Activated CD4-positive, CD25-positive, alpha-beta regulatory T cell treated with anti-CD3 and anti-CD28 coated beads, Interleukin-2, amount 50 U/mL, for 16 hours (primary cell): ENCODE results near the gene LRP1.

Experiments
- DNase-seq: peaks from one replicate; pipeline ENCODE4 v3.0.0-alpha.2; 2020; ENCODE audit warnings: low read depth, low spot score

Gene LRP1

DNA sequence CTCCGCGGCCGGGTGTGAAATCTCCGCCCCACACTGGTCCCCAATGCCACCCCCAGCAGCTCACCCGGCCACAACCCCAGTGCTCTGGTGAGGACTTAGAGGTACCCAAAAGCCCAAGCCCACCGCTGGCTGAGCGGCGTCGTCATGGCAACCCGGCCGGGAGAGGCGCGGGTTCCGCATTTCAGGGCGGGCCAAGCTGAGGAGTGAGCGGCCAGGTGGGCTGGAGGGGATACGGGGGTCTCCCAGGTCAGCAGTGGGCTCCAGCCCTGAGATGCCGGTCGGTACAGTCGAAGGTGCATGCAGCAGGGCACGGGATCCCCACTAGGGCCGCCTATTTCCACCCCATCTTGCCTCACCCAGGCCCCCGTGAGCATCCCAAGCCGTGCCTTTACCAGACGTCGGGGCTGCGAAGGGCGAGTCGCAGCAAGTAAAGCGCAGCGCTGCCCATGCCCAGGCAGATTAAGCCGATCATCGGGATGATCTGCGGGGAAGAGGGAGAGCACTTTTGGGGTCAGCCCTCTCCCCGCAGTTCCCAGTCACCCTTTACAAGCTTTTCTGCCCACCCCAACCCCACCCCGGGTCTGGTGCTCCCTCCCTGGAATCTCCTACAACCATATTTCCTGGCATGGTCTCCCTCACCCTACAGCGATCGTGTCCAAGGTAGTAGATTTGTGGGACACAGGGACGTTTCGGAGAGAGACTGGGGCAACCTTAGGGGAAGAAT lies 108.1 kb downstream of the LRP1 start:
- no peak for DNase-seq

- DNase-seq: no peak
Observed at GRCh38 chr12:57236925-57237595, 108.8 kb downstream of the LRP1 start.

- no peak for DNase-seq
Observed at GRCh38 chr12:57237596-57237931, 109.3 kb downstream of the LRP1 start.

DNA sequence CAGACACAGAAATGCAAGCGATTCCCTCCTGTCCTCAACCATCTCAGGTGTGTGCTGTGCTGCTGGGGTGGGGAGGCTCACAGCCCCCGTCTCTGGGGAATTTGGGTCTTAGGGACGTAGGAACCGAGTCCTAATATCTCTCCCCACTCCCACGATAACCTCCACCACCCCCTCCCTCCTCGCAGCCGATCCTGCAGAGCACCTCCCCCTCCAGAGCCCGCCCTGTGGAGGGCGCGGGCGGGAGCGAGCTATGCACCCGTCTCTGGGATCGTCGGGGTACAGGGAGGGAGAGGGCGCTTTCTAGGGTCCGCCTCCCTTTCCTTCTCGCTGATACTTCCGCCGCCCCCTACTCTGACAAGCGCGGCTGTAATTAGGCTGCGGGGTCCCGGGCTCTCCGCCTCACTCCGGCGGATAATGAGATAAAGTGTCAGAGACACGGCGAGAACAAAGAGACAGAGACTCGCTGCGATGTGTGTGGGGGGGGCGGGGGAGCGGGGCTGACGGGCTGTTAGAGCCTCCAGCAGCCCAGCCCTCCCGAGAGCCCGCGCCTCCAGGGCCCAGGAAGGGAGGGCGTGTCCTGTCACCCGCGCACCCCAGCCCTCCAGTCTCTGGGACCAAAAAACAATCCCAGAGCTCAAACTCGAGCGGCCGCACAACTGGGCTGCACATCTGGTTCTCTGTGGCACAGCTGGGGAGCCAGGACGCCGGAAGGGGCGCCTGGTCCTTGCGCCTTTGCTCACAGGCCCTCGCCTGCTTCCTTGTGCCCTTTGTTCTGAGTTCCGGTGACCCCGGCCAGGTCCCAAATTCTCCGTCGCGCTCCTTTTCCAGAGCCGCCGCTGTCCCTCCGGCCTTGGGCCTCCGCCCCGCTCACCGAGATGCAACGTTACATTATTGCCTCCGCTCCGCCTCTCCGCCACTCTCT lies 109.9 kb downstream of the LRP1 start:
- no peak for DNase-seq

GRCh38 chr12:57238854-57239554 lies 110.7 kb downstream of the LRP1 start:
- DNase-seq: peak; percentile 79

GRCh38 chr12:57239587-57240065 lies 111.3 kb downstream of the LRP1 start:
- DNase-seq: no peak

- peak; percentile 56 for DNase-seq
Observed at GRCh38 chr12:57240066-57240921, 112.0 kb downstream of the LRP1 start.

- no peak for DNase-seq
Observed at GRCh38 chr12:57240926-57241401, 112.7 kb downstream of the LRP1 start.

GRCh38 chr12:57241402-57242310 lies 113.4 kb downstream of the LRP1 start:
- DNase-seq: no peak

DNA sequence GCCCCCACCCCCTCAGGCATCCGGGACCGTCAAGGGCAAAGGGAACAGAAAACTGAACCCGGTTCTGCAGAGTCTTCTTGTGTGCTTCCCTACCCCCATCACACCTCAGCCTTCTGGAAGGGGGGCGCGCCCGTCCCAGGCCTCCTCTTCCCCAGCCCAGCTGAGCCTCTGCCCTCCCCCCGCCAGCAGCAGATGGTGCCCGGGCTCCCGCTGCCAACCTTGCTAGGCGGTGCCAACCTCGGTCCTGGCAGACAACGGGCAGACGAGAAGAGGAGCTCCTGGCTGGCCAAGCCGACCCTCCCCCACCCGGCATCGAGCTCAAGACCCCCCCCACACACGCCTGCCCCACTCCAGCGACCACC lies 114.0 kb downstream of the LRP1 start:
- no peak for DNase-seq

GRCh38 chr12:57242691-57243454 lies 114.6 kb downstream of the LRP1 start:
- DNase-seq: no peak

GRCh38 chr12:57243521-57244311 lies 115.4 kb downstream of the LRP1 start:
- peak; percentile 54 for DNase-seq

DNA sequence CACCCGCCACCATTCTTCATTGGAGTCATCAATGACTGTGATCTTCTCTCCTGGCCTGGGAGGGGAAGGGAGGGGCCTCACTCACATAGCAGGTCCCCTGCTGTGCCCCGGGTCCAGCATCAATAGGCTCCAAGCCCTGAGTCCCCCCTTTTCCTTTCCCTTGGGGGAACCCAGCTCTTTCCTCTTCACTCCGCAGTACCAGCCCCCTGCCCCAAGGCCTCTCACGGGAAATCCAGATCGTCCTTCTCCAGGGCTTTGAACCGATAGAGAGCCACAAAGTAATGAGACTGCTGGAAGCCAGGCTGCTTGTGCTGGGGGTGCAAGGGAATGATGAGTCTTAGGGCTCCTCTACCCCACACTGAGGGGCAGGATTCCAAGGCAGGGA lies 116.0 kb downstream of the LRP1 start:
- DNase-seq: no peak

DNA sequence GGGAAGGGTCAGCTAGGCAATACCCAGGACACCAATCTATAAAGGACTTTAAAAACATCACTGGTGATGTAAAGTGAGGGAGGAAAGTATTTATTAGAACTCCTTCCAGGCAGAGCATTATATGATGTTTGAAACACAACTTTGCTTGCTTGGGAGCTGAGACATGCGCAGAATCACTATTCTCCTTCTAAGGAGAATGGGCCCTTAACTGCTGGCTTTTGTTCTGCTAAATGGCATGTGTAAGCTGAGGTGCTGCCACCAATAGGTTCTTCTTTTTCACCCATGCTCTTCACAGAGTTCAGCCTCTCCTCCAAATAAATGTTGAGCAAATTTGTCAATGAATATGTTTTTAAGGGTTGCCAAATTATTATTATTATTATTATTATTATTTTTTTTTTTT lies 118.8 kb downstream of the LRP1 start:
- DNase-seq: no peak

DNA sequence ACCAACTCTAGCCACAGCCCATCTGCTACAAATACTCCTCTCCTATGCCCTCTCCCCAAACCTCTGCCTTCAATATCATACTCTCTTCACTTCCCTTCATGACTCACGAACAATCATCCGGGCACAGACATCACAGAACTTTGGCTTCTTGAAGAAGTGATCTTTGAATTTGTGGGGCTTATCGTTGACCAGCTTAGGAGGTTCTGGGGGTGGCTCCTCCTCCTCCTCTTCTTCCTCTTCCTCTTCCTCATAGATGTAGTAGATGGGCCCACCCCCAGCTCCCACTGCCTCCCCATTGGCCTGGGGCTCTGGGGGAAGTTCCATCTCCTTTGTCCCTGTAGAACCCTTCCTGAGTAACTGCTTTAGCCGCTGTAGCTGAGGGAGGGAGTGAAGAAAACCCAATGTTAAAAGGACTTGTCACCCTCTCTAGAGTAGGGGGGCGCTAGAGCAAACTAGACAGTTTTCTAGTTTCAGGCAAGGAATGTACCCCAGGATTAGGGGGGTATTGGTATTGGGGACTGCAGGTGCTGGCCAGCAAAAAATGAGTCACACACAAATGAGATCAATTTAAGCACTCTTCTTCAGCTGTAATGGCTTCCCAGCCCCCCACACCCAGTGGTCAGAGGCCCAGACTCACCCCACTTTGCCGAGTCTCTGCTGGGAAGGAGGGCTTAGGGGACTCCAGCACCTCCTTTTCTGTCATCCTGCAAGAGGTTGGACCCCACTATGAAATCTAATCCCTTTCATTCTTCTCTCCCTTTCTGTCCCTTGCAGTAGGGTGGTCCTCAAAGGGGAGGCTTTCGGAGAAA lies 120.9 kb downstream of the LRP1 start:
- no peak for DNase-seq

DNA sequence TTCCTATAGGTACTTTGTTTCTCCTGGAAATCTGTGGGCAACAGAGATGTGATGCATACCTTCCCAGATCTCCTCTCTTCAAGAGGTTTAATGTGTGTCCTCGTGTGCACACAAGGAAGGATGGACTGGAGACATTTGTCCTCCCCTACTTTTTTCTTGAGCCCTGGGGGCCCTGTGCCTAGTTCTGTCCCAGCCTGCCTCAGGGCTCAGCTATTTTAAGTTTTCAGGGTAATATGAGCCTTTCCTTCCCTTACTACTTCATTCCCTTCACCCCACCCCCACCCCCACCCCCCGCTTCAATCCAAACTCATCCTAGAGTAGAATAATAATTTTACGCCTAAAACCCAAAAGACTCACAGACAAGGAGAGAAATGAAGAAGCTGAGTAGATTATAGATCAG lies 122.3 kb downstream of the LRP1 start:
- DNase-seq: no peak

GRCh38 chr12:57250956-57251355 lies 122.7 kb downstream of the LRP1 start, which contains the start of gene STAC3:
Gene STAC3 (minus strand): TSS chr12:57251187. CDS start chr12:57249636, 1,551 bp downstream.
- DNase-seq: no peak
